ENCODE data around the gene MCOLN3. TPM values are rescaled to one million over a fixed set of nuclear protein-coding genes. Genes with fewer than 3 reads are reported as not detected.
"Not testable (repeated sequence)": the region's sequence is repeated elsewhere in the genome, so short reads cannot be mapped to it uniquely, and the experiment has no call there.

MCOLN3 gene
- total RNA-seq, 1 experiment from 2014 or later = 0.48 TPM

DNA sequence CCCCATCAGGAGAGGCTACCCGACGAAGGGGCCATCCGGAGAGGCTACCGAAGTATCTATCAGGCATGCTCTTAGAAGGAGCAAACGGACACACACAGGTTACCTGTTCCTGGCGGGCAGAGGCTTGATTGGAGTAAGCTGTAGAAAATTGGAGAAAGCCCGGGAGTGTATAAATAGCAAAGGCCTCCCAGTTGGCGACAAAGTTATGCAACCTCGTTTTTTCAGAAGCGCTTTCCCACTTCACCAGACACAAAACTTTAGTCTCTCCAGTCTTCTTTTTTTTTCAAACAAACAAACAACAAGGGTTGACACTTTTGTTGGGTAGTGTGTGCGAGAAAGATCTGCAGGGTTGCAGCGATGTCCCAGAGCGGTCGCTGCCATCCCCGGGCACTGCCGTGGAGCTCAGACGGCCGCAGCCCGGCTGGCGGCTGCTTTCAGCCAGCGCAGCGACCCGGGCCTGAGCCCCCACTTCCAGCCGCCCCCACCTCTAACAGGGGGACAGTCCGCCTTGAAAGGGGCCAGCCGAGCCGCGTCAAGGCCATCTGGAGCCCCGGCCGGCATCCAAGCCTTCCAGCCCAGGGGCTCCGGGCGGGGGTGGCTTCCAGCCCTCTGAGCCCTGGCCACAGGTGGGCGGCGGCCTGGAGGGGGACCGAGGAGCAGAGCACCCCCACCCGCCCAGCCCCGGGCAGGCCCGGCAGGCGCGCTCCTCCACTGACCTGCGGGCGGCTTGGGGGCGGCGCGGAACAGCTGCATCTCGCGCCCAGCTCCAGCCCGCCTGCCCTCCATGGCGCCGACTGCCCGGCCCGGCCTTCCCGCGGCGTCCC lies 616 bp downstream of the MCOLN3 start:
- no peak for DNase-seq (ENCODE audit: low read depth)

DNA sequence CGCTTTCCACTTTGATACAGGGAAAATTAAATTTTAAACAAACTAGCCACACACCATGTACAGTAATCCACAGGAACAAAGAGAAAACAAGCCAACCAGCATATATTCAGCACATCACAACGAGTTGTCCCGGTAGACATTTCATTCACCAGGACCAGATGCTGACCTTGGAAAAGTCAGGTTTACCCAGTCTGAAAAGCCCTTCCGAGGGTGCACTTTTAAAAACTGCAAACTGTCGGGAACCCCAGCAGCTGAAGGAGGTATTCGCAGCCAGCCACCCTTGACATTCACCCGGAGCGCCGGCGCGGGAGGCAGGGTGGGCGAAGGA lies 1.2 kb downstream of the MCOLN3 start:
- no peak for DNase-seq (ENCODE audit: low read depth)

DNA sequence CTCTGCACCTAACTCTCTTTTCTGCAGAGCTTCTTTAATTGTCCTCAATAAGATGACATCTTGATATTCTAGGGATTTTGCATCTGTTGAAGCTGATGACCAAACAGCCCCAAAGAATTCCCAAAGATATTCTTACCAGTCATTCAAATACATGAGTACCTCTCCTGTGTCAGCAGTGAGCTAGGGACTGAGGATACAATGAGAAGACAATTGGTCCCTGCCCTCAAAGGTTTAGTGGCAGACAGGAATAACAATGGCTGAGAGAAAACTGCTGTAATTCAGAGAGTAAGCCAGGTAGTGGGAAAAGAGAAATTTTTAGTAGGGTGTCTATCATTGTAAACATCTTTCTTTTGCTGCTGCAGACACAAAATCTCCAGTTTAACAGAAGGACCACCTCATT lies 5.9 kb downstream of the MCOLN3 start:
- no peak for DNase-seq (ENCODE audit: low read depth)

DNA sequence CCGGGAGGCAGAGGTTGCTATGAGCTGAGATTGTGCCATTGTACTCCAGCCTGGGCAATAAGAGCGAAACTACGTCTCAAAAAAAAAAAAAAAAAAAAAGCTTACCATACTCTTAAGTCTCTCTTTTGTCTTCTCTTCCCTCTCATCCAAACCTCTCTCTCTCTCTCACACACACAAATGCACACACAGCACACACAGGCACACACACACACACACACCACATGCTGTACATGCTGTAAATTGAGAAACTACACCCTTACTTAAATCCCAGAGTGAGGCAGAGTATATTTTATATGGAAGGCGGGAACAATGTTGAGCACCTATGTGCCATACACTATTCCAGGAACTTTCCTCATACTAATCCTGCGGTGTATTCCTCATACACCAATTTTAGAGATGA lies 6.5 kb downstream of the MCOLN3 start:
- DNase-seq (ENCODE audit: low read depth) = no peak

DNA sequence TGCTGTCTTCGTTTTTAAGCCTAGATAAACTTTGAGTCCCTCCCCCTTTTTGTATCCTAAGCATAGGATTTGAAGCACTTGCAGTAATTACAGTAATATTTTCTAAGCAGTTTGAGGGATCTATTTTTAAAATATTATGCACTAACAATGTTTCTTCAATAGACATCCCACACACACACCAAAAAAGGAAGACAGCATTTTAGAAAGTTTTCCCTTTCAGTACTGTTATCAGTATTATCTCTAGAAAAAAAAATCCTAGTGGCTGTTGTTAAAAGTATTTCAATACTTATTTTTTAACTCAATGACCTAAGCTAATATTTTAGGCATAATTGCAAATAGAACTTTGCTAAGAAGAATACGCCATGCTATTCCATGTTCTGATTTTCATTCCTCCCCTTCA lies 15.1 kb downstream of the MCOLN3 start:
- no peak for DNase-seq (ENCODE audit: low read depth)

DNA sequence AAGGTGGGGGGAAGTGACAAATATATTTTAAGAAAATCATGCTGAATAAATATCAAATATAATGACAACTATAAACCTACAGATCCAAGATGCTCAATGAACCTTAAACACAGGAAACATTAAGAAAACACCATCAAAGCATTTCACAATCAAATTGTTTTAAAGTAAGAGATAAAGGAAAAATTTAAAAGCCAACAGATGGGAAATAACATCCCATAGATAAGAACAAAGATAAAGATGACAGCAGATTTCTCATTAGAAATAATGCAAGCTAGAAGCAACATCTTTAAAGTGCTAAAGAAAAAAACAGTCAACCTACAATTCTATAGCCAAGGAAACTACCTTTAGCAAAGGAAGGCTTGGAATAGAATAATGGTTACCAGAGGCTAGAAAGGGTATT lies 17.8 kb downstream of the MCOLN3 start:
- no peak for DNase-seq (ENCODE audit: low read depth)

DNA sequence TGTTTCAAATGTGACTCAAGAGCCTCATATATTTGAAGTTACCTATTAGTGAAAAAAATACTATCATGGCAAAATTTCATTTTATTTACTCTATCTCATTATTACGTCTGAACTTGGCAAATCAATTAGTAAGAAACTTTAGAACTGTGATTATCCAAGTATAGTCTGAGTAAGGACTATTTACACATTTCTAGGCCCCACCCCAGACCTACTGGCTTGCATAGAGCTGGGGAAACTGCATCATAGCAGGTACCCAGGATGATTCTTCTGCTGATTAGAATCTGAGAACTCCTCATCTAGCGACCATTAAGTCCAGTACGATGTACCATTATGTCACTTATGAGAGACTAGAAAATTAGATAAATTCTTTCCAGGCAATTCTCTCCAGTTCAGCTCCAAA lies 20.1 kb downstream of the MCOLN3 start:
- DNase-seq (ENCODE audit: low read depth) = no peak

DNA sequence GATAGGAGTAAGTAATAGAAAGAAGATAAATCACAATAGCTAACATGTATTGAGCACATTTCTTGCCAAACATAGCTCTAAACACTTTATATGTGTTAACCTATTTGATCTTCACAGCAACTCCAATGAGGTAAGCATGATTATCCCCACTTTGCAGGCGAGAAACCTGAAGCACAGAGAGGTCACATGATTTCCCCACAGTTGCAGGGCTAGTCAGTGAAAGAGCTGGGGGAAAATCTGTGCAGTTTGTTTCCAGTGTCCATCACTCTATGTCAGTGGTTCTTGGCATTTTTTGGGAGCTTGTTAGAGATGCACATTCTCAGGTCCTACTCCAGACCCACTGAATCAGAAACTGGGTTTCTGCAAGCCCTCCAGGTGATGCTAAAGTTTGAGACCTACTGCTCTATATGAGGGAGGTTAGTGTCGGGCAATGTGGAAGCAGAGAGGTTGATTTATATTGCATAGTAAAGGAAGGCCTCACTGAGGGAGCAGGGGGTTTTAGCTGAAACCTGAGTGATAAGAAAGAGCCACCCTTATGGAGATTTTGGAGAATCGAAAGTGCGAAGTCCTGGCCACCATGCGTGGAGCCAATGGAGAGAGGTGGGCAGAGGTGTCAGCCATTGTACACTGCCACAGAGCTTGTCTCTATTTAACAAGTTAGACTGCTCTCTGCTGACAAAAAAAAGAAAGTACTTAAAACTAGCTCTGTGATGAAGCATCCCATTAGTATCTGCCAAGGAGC lies 20.9 kb downstream of the MCOLN3 start:
- DNase-seq (ENCODE audit: low read depth) = peak; percentile 25

DNA sequence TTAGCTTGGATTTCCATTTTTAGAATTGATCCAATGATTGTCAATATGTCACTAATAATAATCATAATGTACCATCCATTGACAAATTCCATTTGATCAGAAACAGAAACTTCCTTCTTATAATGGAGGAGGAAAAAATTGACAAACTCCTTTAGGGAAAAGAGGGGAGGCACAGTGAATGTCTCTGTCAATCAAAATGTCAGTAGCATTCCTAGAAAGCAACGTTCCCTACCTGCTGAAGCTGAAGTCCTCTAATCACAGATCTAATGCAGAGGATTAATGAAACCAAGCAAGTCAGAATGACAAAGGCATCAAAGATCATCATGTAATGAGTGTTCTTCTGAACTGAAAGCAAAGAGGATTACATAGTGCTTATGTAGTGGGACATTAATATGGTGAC lies 22.4 kb downstream of the MCOLN3 start:
- DNase-seq (ENCODE audit: low read depth) = no peak

DNA sequence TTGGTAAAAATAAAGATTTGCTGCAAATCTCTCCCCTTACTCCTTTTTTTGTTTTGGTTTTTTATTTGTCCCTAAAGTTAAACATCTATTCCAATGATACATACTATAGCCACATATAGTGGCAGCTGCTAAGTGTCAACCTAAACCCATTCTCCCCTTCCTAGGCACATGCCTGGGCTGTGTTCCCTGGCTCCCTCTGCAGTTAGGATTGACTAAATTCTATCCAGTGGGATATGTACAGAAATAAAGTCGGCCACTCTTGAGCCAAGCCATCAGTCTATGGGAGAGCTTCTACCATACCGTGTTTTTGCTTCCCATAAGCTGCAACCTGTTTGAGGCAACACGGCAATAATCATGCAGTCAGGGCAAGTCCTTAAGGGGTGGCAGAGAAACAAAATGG lies 23.6 kb downstream of the MCOLN3 start:
- DNase-seq (ENCODE audit: low read depth) = no peak

DNA sequence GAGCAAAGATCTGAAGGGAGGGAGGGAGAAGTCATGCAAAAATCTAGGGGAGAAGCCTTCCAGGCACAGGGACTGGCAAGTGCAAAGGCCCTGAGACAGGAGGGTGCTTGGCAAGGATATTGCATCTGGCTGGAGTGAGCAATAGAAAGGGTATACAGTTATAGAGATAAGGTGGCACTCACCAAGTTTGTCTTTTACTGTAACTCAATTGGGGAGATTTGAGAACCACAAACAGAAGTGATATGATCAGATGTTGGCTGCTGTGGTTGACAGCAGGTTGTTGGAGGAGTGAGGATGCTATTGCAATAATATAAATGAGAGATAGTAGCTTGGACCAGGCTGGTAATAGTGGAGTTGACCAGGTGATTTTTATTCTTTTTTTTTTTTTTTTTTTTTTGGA lies 25.6 kb downstream of the MCOLN3 start:
- DNase-seq (ENCODE audit: low read depth) = no peak

DNA sequence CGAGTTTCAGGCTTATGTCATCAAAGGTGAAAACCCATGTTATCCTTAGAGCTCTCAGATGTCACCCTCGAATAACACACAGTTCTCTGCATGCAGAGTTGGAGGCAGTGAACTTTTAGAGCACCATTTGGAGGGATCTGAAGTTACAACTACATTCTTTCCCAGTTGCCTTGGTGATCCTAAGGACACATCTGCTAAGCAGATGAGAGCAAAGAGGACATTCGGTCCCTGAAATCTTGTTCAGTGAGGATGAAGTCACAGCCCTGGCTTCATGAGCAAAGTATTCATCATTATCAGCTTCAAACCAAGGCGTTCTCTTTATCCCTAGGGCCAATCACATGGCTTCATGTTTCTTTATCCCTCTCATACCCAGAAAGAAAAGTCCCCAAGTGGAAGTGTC lies 28.3 kb downstream of the MCOLN3 start:
- DNase-seq (ENCODE audit: low read depth) = peak; percentile 70

DNA sequence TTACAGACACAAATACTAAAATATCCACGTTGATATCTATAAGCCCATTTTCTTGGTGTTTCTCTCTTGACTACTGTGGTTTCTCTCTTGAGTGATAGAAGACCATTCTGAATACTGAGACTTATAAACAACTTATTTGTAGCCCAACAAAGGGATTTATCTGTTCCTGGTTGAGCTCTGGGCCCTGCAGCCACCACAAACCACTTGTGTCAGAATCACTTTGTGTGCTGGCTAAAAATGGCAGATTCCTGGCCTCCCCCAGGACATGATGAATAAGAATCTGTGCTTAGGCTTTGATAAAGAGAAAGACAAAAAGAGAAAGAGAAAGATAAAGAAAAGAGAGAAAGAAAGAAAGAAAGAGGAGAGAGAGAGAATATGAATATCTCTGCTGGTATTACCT lies 32.5 kb downstream of the MCOLN3 start:
- no peak for DNase-seq (ENCODE audit: low read depth)

DNA sequence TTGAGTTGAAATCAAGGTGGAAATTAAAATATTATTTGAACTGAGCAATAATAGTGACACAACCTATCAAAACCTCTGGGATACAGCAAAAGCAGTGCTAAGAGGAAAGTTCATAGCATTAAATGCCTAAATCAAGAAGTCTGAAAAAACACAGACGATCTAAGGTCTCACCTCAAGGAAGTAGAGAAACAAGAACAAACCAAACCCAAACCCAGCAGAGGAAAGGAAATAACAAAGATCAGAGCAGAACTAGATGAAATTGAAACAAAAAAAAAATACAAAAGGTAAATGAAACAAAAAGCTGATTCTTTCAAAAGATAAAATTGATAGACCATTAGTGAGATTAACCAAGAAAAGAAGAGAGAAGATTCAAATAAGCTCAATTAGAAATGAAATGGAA lies 42.7 kb downstream of the MCOLN3 start:
- not testable (repeated sequence) for DNase-seq (ENCODE audit: low read depth)

DNA sequence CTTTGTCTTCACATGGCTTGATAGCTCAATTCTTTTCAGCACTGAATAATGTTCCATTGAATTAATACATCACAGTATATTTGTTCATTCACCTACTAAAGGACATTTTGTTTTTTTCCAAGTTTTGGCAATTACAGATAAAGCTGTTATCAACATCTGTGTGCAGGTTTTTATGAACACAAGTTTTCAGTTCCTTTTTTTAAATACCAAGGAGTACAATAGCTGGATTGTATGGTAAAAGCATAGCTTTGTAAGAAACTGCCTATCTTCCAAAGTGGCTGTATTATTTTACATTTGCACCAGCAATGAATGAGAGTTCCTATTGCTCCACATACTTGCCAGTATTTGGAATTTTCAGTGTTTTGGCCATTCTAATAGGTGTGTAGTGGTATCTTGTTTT lies 46.6 kb downstream of the MCOLN3 start:
- no peak for DNase-seq (ENCODE audit: low read depth)

DNA sequence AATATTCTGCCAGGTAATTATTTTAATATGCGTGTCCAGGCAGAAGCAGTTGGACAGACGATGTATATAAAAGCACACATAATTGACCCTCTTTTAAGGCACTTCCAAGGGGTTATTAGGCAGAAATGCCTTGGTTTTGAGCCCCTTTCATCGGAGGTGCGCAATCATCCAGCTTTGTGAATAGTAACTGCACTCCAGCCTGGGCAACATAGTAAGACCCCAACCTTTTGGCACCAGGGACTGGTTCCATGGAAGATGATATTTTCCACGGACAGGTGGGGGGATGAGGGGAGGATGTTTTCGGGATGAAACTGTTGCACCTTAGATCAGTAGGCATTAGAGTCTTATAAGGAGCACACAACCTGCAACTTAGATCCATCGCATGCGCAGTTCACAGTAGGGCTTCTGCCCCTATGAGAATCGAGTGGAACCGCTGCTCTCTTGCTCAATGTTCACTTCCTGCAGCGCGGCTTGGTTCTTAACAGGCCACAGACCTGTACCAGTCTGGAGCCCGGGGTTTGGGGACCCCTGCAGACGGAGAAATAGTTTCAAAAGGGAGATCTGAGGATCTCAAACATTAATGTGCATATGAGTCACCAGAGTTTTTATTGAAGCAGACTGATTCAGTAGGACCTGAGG lies 49.5 kb downstream of the MCOLN3 start:
- DNase-seq (ENCODE audit: low read depth) = no peak

DNA sequence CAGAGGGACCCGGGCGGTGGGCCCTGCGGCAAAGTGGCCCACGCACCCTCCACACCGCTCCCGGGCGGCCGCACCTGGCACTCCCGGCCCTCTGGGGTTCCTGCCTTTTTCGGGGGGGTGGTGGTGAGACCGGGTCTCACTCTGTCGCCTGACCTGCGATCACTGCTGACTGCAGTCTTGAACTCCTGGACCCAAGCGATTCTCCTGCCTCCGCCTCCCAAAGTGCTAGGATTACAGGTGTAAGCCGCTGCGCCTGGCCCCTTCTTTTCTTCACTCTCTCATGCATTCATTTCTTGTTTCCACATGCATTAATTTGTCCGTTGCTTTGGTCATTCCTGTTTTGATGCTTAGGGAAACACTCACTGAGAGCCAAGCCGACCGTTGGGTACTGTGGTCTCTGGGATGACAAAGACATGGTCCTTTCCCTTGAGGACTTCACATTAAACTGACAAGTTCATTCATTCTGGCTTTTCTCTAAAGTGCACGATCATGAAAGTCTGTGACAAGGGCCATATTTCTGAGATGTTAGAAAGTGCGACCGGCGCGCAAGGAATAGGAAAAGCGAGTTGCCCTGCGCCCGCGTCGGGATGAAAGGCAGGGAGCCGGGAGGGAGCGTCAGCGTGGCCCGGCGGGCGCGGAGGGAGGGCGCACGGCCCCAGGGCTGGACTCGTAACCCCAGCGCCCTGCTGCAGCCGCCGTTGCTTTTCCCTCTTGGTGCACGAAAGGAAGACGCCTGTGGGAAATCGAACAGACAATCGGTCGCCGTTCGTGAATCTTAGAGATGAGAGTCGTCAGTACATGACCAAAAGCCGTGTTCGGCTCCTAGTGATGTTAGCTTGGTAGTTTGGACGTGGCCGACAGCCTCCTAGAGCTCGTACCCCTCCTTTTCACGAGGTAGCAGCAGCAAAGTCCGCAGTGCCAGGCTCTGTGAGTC lies 50.4 kb downstream of the MCOLN3 start:
- DNase-seq (ENCODE audit: low read depth) = no peak

DNA sequence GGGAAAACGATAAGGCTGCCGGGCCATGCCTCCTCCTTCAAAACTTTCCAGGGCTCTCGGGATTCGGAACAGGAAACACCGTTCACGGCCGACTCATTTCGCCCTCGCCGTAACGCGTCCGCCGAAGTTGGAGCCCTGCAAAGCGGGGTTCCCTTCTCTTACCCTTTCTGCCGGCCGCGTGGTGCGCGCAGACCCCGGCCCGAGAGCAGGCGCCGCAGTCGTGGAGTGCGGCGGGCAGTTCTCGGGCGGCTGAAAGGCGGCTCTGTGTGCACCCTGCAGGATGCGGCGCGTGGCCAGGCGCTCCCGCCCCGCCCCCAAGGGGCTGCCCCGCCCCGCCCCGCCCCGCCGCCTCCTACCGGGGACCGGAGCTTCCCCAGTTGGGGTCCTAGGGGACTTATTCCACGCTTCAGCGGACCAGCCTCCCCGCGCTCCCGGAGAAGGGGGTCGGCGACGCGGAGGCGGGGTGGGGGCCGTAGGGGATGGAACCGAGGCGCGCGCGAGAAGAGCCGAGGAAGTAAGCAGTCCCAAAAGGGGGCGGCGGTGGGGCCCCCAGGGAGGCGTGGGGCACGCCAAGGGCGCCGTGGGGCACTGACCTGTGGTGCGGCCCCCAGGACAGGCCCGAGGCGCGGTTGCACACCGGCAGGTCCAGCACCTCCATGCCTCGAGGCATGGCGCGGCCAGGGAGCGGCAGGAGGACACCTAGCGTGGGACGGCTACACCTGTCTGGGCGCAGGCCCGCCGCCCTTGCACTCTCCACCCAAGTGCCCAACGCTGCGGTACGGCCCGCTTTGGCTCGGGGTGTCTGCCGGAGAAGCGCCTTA lies 51.2 kb downstream of the MCOLN3 start, which contains the start of gene MCOLN2:
TSS of gene MCOLN2 (minus strand) at position 268 of the 821 bp plus-strand sequence. CDS start at position 27, 241 bp downstream.
- DNase-seq (ENCODE audit: low read depth) = peak; percentile 51

DNA sequence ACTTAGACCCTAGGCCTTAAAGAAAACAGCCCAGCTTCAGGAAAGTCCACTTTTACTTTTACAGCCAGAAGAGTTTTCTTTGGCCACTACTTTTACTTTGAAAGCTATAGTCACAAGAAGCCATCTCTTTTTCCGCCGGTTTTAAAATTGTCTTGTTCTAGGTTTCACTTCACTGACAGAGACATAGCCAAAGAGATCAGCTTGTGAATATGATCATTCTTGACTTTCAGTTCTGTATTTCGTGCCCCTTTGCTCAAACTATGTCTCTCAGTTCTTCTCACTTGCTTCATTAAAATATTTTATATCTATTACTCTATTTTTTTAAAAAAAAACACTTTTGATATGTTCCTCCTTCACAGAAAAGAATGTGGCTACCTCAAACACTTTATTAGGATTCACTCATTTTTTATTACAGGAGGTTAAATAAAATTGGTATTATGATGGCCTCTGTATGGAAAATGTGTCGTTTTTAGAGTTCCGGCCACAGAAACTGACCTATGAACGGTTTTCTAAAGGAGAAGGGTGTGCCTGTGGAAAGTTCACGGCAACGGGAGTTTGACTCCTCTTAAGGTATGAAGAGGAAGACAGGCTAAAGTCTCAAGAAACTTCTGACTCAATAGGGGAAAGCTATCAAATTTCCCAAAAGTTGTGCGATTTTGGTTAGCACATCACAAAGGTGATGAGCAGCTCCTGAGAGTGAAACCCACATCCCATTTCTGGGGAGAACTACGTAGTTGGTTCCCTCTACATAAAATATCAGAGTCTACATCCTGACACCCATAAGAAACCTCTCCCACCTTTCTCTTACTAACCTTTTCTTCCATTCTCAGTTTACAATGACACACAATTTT lies 52.6 kb downstream of the MCOLN3 start:
- DNase-seq (ENCODE audit: low read depth) = no peak

Measured in RPMI7951 (cell line).